Mammary epithelial cell (primary cell): ENCODE results near the gene ATG2A.

Source experiments
- EZH2 ChIP-seq: IDR thresholded peaks from 2 replicates; pipeline ENCODE4 v1.6.1; 2012; ENCODE audit warnings: low read length, inconsistent platforms, borderline replicate concordance
- TF ChIP-seq, protein P1 (sequence below), 2 donors: IDR thresholded peaks in 1 of 2; conservative IDR thresholded peaks in 1 of 2; 2 replicates each; pipeline ENCODE4 v1.5.1; 2011 to 2012; ENCODE audit warnings: inconsistent platforms in 2 of 2, low read length in 2 of 2, mild to moderate bottlenecking in 2 of 2, control low read depth in 1 of 2, low read depth in 1 of 2; ENCODE audit not compliant: insufficient read depth in 1 of 2; ENCODE audit errors: extremely low read depth in 1 of 2

GRCh38 chr11:64917663-64917995 lies 620 bp upstream of the ATG2A start:
- TF ChIP-seq, protein P1, sequence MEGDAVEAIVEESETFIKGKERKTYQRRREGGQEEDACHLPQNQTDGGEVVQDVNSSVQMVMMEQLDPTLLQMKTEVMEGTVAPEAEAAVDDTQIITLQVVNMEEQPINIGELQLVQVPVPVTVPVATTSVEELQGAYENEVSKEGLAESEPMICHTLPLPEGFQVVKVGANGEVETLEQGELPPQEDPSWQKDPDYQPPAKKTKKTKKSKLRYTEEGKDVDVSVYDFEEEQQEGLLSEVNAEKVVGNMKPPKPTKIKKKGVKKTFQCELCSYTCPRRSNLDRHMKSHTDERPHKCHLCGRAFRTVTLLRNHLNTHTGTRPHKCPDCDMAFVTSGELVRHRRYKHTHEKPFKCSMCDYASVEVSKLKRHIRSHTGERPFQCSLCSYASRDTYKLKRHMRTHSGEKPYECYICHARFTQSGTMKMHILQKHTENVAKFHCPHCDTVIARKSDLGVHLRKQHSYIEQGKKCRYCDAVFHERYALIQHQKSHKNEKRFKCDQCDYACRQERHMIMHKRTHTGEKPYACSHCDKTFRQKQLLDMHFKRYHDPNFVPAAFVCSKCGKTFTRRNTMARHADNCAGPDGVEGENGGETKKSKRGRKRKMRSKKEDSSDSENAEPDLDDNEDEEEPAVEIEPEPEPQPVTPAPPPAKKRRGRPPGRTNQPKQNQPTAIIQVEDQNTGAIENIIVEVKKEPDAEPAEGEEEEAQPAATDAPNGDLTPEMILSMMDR (conservative IDR thresholded peaks at IDR 0.05 in 1 of 2, IDR thresholded peaks at IDR 0.05 in 1 of 2; ENCODE audit: extremely low read depth in 1 of 2, insufficient read depth in 1 of 2, low read depth in 1 of 2, low read length in 2 of 2): no peak
- TF ChIP-seq EZH2: no peak
